ENCODE results near the gene DGCR2. TPM values are rescaled to one million over a fixed set of nuclear protein-coding genes. Genes with fewer than 3 reads are reported as not detected.

Gene DGCR2
- total and polyA plus RNA-seq, 2 of the 4 experiments (the other 2 are of a cell fraction): 17.2 to 35.4 TPM

GRCh38 chr22:19055801-19056200 is 66.4 kb downstream of the DGCR2 start:
- Histone ChIP-seq H2AK9ac (replicated peaks; ENCODE audit: low read depth, low read length, poor library complexity) (peak overlapping the region; percentile 61), H3K27ac (ENCODE audit: insufficient read depth, low read length) (no peak overlapping the region), H3K9ac (ENCODE audit: low read depth, low read length) (no peak overlapping the region), H3K14ac (replicated peaks; ENCODE audit: low read depth, low read length) (no peak overlapping the region), H3K27me3 (ENCODE audit: control insufficient read depth, insufficient read depth, low read length) (no peaks in the 10 kb centered on the region), H3K4me3 (ENCODE audit: insufficient read depth, low read depth, low read length) (no peak overlapping the region), H4K91ac (ENCODE audit: insufficient read depth, low read depth, low read length) (no peak overlapping the region), H2AK5ac (ENCODE audit: low read depth, low read length) (no peak overlapping the region), H2BK15ac (ENCODE audit: low read depth, low read length) (no peak overlapping the region), H3K4ac (ENCODE audit: low read depth, low read length) (no peak overlapping the region), H2AFZ (replicated peaks; ENCODE audit: low read length, poor library complexity) (no peak overlapping the region), H4K20me1 (ENCODE audit: insufficient read depth, low read length) (peaks cover 19% of the 10 kb centered on the region), H3K18ac (ENCODE audit: low read depth, low read length) (no peak overlapping the region), H3K4me1 (ENCODE audit: control insufficient read depth, insufficient read depth, low read length) (peaks cover 7% of the 10 kb centered on the region), H4K5ac (ENCODE audit: low read depth, low read length) (no peak overlapping the region), H3K36me3 (ENCODE audit: control insufficient read depth, insufficient read depth, low read length) (peaks cover 24% of the 10 kb centered on the region), H2BK5ac (ENCODE audit: low read depth, low read length, poor library complexity, severe bottlenecking) (no peak overlapping the region), H3K4me2 (ENCODE audit: low read depth, low read length) (no peak overlapping the region), H3K9me1 (ENCODE audit: insufficient read depth, low read length) (peaks cover 16% of the 10 kb centered on the region; the same call in 1 of the 2 replicates), H3K79me1 (ENCODE audit: low read depth in 1 of 2, low read length in 2 of 2) (peaks cover 8 to 22% of the 10 kb centered on the region in 2 experiments; a peak in 2 of 4 replicates), H2BK120ac (ENCODE audit: low read depth, low read length) (no peak overlapping the region), H2BK20ac (ENCODE audit: low read depth, low read length) (no peak overlapping the region), H3K9me3 (ENCODE audit: control insufficient read depth, insufficient read depth, low read length) (no peaks in the 10 kb centered on the region), H3K23ac (ENCODE audit: low read depth, low read length) (no peak overlapping the region), H4K8ac (ENCODE audit: low read depth in 2 of 2, low read length in 2 of 2) (no peak overlapping the region), H3K56ac (ENCODE audit: extremely low read depth, insufficient read depth, low read length) (no peak overlapping the region)
- no peak for TF ChIP-seq RFX5 (IDR thresholded peaks at IDR 0.05; ENCODE audit: low read depth, low read length)
- no peak for DNase-seq
- in situ Hi-C loops (cut with MboI; ENCODE audit: low sequenced_read_pairs) (no loop called here), dilution Hi-C loops (cut with HindIII; ENCODE audit: low sequenced_read_pairs, unreplicated experiment) (no loop called here), intact Hi-C loops (cut with micrococcal nuclease) (no loop called here)
- ChIA-PET CTCF (no interaction called here), POLR2A (ENCODE audit: unreplicated experiment) (no interaction called here)
- no peak for ATAC-seq (ENCODE audit: low read depth)
- no TSS peak for BruUV-seq (replicated peaks)
- WGBS, 2 experiments (ENCODE audit: extremely low coverage in 2 of 2, insufficient read length in 1 of 2): 81% methylated on average over 3 of the region's 17 CpGs; no CpG with 5 or more reads in 1 of the 2 experiments

All from IMR-90 (cell line).